ENCODE results near the gene PTPRD. TPM values are rescaled to one million over a fixed set of nuclear protein-coding genes. Genes with fewer than 3 reads are reported as not detected.

Gene PTPRD
- total RNA-seq, 1 experiment from 2014 or later: 32.5 TPM

DNA sequence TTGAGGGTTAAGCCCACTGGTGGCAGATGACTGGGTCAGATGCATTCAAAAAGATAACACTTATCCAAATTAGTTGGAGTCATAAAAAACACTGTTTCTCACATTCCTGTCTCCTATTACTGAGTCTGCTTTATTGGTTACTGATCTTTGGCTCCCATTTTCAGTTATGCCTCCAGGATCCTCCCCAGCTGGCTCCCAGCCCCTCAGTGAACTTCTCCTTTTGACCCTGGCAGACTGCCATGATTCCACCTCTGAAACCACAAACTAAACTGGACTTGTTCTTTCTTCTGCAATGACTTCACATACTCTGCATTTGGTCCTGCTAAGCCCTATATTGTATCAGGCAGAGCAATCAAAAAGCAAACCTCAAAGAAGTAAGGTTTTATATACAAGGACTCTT lies 1952.4 kb downstream of the PTPRD start:
- H3K27me3 Mint-ChIP-seq (ENCODE audit: low read depth): no peaks in the 10 kb centered on the region
- Histone ChIP-seq H3K23ac (ENCODE audit: insufficient read length, low read depth, low read length) (no peak overlapping the region), H3K56ac (ENCODE audit: insufficient read length, low read depth, low read length) (no peak overlapping the region), H3K4ac (ENCODE audit: low read depth, low read length) (no peak overlapping the region), H4K20me1 (ENCODE audit: control insufficient read depth, insufficient read depth, insufficient read length) (no peaks in the 10 kb centered on the region), H2AK5ac (ENCODE audit: insufficient read length, low read length) (no peak overlapping the region), H4K91ac (ENCODE audit: insufficient read length, low read depth, low read length) (no peak overlapping the region), H4K8ac (replicated peaks; ENCODE audit: insufficient read length, low read depth, low read length) (no peak overlapping the region), H3T11ph (ENCODE audit: low read length) (no peak overlapping the region), H2AFZ (ENCODE audit: low read length) (no peak overlapping the region), H3K23me2 (ENCODE audit: insufficient read length, low read depth, low read length, poor library complexity, severe bottlenecking) (no peaks in the 10 kb centered on the region), H3K79me2 (ENCODE audit: insufficient read depth, low read length) (no peaks in the 10 kb centered on the region), H3K14ac (ENCODE audit: insufficient read depth, low read length) (no peak overlapping the region), H3K9me3 (ENCODE audit: control insufficient read depth, low read depth, low read length) (no peaks in the 10 kb centered on the region), H2BK15ac (ENCODE audit: low read depth, low read length) (no peak overlapping the region), H2BK5ac (ENCODE audit: insufficient read length, low read length) (no peak overlapping the region), H3K9ac (ENCODE audit: extremely low read depth, insufficient read length, low read length) (no peak overlapping the region), H2BK12ac (ENCODE audit: insufficient read length, low read depth, low read length) (no peak overlapping the region), H3K4me1 (ENCODE audit: insufficient read depth, low read length) (no peaks in the 10 kb centered on the region), H2BK20ac (ENCODE audit: low read depth, low read length, poor library complexity, severe bottlenecking) (no peak overlapping the region), H2BK120ac (ENCODE audit: low read depth, low read length, poor library complexity, severe bottlenecking) (no peak overlapping the region), H3K27me3 (ENCODE audit: insufficient read depth, low read length) (no peaks in the 10 kb centered on the region), H3K79me1 (ENCODE audit: insufficient read depth, low read depth, low read length, poor library complexity, severe bottlenecking) (no peaks in the 10 kb centered on the region), H3K18ac (ENCODE audit: insufficient read length, low read depth, low read length) (no peak overlapping the region), H3K27ac (ENCODE audit: insufficient read length, low read depth, low read length) (no peak overlapping the region), H3K4me2 (ENCODE audit: insufficient read depth, insufficient read length, low read length) (no peak overlapping the region), H4K5ac (ENCODE audit: insufficient read length, low read depth, low read length) (no peak overlapping the region)
- H3K9me3 Mint-ChIP-seq: no peaks in the 10 kb centered on the region; a peak in 1 of 5 replicates
- no peak for DNase-seq
- peak overlapping the region in 1 of 3 experiments; percentile 23; a peak in 1 of 7 replicates for H3K27ac Mint-ChIP-seq
- TF ChIP-seq CTCF (conservative IDR thresholded peaks at IDR 0.05): no peak
- H3K4me1 Mint-ChIP-seq: peaks cover 5 to 9% of the 10 kb centered on the region in 2 experiments
- H3K36me3 Mint-ChIP-seq (ENCODE audit: insufficient read depth in 1 of 3, low read depth in 3 of 3): 0 out of 7 replicates have a peak, but pooled peaks cover 0 to 2% (median 0%) of the 10 kb centered on the region in 3 experiments
- no peak overlapping the region for H3K4me3 Mint-ChIP-seq

All from H9 (cell line).